Epidermal melanocyte (primary cell): ENCODE data around the gene BTLA.
A peak's percentile ranks its signal among the peaks of the same experiment; 100 is the strongest.
"Not testable (repeated sequence)": the region's sequence is repeated elsewhere in the genome, so short reads cannot be mapped to it uniquely, and the experiment has no call there.

Experiments used
- DNase-seq: peaks from one replicate; pipeline ENCODE4 v3.0.0; 2011; ENCODE audit warnings: low spot score; ENCODE audit not compliant: insufficient read length

The BTLA gene

DNA sequence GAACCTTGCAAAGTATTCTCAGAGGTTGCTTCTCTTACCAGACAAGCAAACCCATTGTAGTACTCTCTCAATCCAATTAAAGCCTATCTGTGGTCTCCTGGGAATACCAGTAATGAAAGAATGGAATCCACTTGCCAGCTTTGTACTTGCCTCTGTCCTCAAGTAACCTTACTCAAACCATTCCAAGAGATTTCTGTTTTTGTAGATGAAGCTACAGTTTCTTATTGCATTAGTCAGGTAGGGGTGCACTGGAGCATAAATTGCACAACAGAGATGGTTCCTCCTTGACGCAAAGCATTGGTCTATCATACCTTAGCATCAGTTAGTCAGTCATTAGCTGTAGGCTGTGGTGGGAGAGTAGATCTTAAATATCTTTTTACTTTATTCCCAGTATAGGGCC is 52.9 kb downstream of the BTLA start:
- DNase-seq = peak; percentile 40

- DNase-seq = no peak
Measured at GRCh38 chr3:112445839-112446238, 53.4 kb downstream of the BTLA start.

DNA sequence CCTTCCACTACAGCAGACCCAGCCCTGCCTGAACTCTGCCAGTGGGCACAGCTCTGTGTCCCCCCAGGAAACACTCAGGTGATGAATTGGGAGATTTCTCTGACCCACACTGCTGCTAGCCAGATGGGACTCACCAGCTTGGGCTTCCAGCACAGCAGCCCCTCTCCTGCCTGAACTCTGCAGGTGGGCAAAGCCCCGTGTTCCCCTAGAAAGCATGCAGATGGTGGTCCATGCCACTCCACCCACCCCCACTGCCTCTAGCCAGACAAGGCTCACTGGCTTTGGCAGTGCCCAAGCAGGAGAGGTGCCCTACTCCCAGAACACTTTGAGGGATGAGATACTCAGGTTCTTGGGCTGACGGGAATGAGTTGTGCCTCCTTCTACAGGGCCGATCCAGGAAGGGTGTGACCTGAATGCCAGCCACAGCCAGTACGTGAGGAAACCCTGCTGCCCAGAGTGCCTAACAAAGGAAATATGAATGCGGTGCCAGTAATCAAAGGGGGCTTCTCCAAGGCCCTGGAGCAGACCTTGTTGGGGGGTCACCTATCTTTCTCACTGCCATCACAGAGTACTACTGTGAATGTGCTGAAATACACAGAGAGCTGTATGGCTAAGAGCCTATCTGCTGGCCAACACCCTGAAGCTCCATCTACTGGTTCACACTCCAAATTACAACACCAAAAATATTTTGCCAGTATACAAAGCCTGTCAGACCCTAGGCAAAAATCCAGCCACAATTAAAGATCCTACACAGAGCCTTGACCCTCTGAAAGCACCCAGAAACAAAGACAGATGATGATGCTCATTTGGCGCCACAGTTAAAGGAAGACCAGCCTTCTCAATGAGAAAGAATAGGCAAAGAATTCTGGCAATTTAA is 61.9 kb downstream of the BTLA start:
- DNase-seq = no peak

- DNase-seq = no peak
Measured at GRCh38 chr3:112429960-112430359, 69.3 kb downstream of the BTLA start.

DNA sequence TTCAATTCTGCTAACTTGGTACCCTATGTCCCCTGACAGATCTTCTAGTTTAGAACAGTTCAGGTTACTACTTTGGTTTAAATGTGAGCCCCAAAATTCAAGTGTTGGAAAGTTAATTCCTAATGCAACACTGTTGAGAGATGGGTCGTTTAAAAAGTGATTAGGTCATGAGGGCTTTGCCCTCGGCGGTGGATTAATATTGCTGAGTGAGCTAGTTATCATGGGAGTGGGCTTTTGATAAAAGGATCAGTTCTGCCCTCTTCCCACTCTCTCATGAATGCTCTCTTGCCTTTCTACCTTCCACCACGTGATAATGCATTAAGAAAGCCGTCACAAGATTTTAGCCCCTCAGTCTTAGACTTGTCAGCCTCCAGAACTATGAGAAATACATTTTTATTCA is 72.1 kb downstream of the BTLA start:
- DNase-seq = no peak

GRCh38 chr3:112425858-112426750 is 73.2 kb downstream of the BTLA start:
- DNase-seq = no peak

- no peak for DNase-seq
Measured at GRCh38 chr3:112425382-112425781, 73.9 kb downstream of the BTLA start.

GRCh38 chr3:112424394-112424793 is 74.9 kb downstream of the BTLA start:
- DNase-seq = no peak

DNA sequence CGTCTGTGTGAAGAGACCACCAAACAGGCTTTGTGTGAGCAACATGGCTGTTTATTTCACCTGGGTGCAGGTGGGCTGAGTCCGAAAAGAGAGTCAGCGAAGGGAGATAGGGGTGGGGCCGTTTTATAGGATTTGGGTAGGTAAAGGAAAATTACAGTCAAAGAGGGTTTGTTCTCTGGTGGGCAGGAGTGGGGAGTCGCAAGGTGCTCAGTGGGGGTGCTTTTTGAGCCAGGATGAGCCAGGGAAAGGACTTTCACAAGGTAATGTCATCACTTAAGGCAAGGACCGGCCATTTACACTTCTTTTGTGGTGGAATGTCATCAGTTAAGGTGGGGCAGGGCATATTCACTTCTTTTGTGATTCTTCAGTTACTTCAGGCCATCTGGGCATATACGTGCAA is 76.4 kb downstream of the BTLA start:
- not testable (repeated sequence) for DNase-seq

DNA sequence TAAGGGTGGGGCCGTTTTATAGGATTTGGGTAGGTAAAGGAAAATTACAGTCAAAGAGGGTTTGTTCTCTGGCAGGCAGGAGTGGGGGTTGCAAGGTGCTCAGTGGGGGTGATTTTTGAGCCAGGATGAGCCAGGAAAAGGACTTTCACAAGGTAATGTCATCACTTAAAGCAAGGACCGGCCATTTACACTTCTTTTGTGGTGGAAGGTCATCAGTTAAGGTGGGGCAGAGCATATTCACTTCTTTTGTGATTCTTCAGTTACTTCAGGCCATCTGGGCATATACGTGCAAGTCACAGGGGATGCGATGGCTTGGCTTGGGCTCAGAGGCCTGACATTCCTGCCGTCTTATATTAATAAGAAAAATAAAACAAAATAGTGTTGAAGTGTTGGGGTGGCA is 80.7 kb downstream of the BTLA start:
- DNase-seq = not testable (repeated sequence)

DNA sequence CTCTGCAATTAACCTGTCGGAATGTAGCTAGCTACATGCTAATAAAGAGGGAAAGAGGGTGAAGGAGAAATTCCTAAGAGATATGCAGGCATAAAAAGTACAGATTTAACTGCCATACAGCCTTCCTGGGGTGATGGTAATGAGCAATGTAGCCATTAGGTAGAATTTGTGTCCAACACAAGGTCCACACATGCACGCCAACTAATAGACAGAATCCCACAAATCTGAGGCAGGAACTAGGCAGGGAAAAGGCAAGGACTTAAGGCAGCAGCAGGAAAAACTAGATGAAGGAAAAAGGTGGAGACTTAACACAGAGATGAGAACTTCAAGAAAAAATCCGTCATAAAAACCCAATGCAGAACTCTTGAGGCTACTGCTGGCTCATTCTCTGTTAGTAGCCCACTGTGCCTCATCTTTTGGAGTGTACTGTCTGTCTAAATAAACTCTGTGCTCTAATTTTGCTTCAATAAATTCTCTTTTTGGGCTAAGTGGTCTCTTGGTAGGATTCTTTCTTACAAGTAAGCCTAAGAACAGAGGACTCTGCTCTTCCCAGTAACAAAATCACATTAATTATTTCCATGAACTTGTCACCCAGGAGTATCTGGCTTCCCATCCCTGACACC is 81.5 kb downstream of the BTLA start:
- no peak for DNase-seq

GRCh38 chr3:112416391-112417212 is 82.7 kb downstream of the BTLA start:
- no peak for DNase-seq

DNA sequence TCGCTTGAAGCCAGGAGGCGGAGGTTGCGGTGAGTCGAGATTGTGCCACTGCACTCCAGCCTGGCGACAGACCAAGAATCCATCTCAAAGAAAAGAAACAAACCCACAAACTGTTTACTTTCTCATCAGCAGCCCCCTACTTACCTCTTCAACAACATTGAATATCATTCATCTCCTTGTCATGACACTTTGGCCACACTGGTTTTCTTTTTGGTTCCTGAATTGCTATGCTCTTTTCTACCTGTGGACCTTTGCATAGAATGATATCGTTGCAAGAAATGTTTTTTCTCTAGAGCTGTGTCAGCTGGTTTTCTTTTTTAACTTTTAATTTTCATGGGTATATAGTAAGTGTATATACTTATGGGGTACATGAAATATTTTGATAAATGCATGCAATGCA is 83.9 kb downstream of the BTLA start:
- no peak for DNase-seq
